ENCODE data around the gene SLC25A34.

GRCh38 chr1:15748690-15749398 lies 12.8 kb downstream of the SLC25A34 start:
- no peak for TF ChIP-seq TAF1 (IDR thresholded peaks at IDR 0.05; ENCODE audit: low read depth, low read length)
- TF ChIP-seq POLR2A (IDR thresholded peaks at IDR 0.05; ENCODE audit: low read depth, low read length): no peak
- no peak for TF ChIP-seq POLR2AphosphoS5 (IDR thresholded peaks at IDR 0.05; ENCODE audit: low read depth, low read length)
